K562 (cell line): ENCODE results near the gene SLC4A9. TPM values are rescaled to one million over a fixed set of nuclear protein-coding genes. Genes with fewer than 3 reads are reported as not detected.

Source experiments
- MIER1 ChIP-seq: fragments of 450-650 bp; IDR thresholded peaks from 2 replicates; pipeline ENCODE4 v1.6.1; 2016; ENCODE audit warnings: antibody characterized with exemption, mild to moderate bottlenecking, low read depth
- TFAM ChIP-seq: fragments of 250-450 bp; sonication (Bioruptor Pico); conservative IDR thresholded peaks from 2 replicates; pipeline ENCODE4 v1.5.0; 2021; ENCODE audit warnings: mild to moderate bottlenecking, moderate library complexity
- TOE1 ChIP-seq, 2 experiments: fragments of 450-650 bp in 1 of 2; sonication (generic) in 1 of 2; formaldehyde crosslinking in 1 of 2; IDR thresholded peaks; 2 replicates each; pipeline versions ENCODE4 v1.7.1 to v1.8.0; 2016 to 2022; ENCODE audit warnings: borderline replicate concordance in 2 of 2, mild to moderate bottlenecking in 2 of 2, antibody characterized with exemption in 1 of 2, inconsistent platforms in 1 of 2, low read depth in 1 of 2, missing genetic modification reagents in 1 of 2, moderate library complexity in 1 of 2
- polyA plus RNA-seq, 8 experiments: library from polyadenylated mRNA; depleted of rRNA in 4 of 8; stranded (reverse) in 5 of 8; unstranded in 3 of 8; fragments of >200 nt; fragmentation: Nextera tagmentation in 2 of 8; fragmentation: Illumina TruSeq in 1 of 8; extraction: Ambion mirVana in 2 of 8; extraction: Trizol in 1 of 8; gene quantifications; 2 replicates each; pipeline versions ENCODE4 v1.2.1 to v1.2.3, GENCODE V29; 2011 to 2014; ENCODE audit warnings: inconsistent platforms in 1 of 8, missing spikeins in 1 of 8
- total RNA-seq, 7 experiments: library from RNA; depleted of rRNA in 6 of 7; stranded (reverse); fragments of >200 nt in 6 of 7; fragmentation: Illumina TruSeq in 2 of 7; extraction: Trizol in 2 of 7; gene quantifications; 2 replicates each; pipeline versions ENCODE4 v1.2.1 to v1.2.3, GENCODE V29; 2011 to 2021; ENCODE audit warnings: low replicate concordance in 1 of 7
- TF ChIP-seq, protein P1 (sequence below): sonication (generic); formaldehyde crosslinking; IDR thresholded peaks from 2 replicates; pipeline ENCODE4 v1.8.1; 2022; ENCODE audit warnings: missing genetic modification reagents
- TF ChIP-seq, protein P2 (sequence below): sonication (generic); formaldehyde crosslinking; IDR thresholded peaks from 2 replicates; pipeline ENCODE4 v1.8.1; 2023; ENCODE audit warnings: mild to moderate bottlenecking, missing genetic modification reagents
- TF ChIP-seq, protein P3 (sequence below): sonication (generic); formaldehyde crosslinking; IDR thresholded peaks from 2 replicates; pipeline ENCODE4 v1.8.1; 2023; ENCODE audit warnings: missing genetic modification reagents, mild to moderate bottlenecking, borderline replicate concordance

SLC4A9 gene
- total and polyA plus RNA-seq, 9 of the 15 experiments (the other 6 are each of a cell fraction or from before 2014, with no cell fraction given): 0.05 to 0.13 TPM; not detected in 7

DNA sequence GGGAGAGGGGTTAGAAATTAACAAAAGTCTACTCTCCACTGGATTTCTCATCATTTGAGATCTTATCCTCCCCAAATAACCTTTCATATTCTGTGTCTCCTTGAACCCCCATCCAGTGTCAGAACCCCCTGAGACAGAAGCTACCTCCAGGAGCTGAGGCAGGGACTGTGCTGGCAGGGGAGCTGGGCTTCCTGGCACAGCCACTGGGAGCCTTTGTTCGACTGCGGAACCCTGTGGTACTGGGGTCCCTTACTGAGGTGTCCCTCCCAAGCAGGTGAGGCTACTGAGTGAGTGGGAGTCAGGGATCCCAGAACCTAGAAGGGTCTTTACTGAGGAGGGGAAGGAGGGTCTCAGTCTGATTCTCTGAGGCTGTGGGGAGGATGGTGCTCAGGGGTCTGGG, 1.9 kb downstream of the SLC4A9 start (continued):
- TF ChIP-seq TFAM (CRISPR knock-in tag): no peak
- no peak for TF ChIP-seq MIER1
- no peak for TF ChIP-seq TOE1 (IDR thresholded peaks at IDR 0.05; ENCODE audit: borderline replicate concordance)
- TF ChIP-seq TOE1 (CRISPR knock-in tag; IDR thresholded peaks at IDR 0.05; ENCODE audit: borderline replicate concordance, low read depth): no peak
- TF ChIP-seq, protein P1, sequence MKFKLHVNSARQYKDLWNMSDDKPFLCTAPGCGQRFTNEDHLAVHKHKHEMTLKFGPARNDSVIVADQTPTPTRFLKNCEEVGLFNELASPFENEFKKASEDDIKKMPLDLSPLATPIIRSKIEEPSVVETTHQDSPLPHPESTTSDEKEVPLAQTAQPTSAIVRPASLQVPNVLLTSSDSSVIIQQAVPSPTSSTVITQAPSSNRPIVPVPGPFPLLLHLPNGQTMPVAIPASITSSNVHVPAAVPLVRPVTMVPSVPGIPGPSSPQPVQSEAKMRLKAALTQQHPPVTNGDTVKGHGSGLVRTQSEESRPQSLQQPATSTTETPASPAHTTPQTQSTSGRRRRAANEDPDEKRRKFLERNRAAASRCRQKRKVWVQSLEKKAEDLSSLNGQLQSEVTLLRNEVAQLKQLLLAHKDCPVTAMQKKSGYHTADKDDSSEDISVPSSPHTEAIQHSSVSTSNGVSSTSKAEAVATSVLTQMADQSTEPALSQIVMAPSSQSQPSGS (CRISPR knock-in tag): no peak
- TF ChIP-seq, protein P2, sequence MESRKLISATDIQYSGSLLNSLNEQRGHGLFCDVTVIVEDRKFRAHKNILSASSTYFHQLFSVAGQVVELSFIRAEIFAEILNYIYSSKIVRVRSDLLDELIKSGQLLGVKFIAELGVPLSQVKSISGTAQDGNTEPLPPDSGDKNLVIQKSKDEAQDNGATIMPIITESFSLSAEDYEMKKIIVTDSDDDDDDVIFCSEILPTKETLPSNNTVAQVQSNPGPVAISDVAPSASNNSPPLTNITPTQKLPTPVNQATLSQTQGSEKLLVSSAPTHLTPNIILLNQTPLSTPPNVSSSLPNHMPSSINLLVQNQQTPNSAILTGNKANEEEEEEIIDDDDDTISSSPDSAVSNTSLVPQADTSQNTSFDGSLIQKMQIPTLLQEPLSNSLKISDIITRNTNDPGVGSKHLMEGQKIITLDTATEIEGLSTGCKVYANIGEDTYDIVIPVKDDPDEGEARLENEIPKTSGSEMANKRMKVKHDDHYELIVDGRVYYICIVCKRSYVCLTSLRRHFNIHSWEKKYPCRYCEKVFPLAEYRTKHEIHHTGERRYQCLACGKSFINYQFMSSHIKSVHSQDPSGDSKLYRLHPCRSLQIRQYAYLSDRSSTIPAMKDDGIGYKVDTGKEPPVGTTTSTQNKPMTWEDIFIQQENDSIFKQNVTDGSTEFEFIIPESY: no peak
- TF ChIP-seq, protein P3, sequence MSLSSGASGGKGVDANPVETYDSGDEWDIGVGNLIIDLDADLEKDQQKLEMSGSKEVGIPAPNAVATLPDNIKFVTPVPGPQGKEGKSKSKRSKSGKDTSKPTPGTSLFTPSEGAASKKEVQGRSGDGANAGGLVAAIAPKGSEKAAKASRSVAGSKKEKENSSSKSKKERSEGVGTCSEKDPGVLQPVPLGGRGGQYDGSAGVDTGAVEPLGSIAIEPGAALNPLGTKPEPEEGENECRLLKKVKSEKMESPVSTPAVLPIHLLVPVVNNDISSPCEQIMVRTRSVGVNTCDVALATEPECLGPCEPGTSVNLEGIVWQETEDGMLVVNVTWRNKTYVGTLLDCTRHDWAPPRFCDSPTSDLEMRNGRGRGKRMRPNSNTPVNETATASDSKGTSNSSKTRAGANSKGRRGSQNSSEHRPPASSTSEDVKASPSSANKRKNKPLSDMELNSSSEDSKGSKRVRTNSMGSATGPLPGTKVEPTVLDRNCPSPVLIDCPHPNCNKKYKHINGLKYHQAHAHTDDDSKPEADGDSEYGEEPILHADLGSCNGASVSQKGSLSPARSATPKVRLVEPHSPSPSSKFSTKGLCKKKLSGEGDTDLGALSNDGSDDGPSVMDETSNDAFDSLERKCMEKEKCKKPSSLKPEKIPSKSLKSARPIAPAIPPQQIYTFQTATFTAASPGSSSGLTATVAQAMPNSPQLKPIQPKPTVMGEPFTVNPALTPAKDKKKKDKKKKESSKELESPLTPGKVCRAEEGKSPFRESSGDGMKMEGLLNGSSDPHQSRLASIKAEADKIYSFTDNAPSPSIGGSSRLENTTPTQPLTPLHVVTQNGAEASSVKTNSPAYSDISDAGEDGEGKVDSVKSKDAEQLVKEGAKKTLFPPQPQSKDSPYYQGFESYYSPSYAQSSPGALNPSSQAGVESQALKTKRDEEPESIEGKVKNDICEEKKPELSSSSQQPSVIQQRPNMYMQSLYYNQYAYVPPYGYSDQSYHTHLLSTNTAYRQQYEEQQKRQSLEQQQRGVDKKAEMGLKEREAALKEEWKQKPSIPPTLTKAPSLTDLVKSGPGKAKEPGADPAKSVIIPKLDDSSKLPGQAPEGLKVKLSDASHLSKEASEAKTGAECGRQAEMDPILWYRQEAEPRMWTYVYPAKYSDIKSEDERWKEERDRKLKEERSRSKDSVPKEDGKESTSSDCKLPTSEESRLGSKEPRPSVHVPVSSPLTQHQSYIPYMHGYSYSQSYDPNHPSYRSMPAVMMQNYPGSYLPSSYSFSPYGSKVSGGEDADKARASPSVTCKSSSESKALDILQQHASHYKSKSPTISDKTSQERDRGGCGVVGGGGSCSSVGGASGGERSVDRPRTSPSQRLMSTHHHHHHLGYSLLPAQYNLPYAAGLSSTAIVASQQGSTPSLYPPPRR (CRISPR knock-in tag): no peak
